HG02571 (cell line): ENCODE data around the gene ANKRD33.

Source experiments
- ATAC-seq: cut with Tn5 transposase; IDR thresholded peaks from one replicate; pipeline ENCODE4 v1.9.1; 2021; ENCODE audit warnings: mild to moderate bottlenecking, moderate library complexity; ENCODE audit not compliant: unreplicated experiment

ANKRD33 gene

DNA sequence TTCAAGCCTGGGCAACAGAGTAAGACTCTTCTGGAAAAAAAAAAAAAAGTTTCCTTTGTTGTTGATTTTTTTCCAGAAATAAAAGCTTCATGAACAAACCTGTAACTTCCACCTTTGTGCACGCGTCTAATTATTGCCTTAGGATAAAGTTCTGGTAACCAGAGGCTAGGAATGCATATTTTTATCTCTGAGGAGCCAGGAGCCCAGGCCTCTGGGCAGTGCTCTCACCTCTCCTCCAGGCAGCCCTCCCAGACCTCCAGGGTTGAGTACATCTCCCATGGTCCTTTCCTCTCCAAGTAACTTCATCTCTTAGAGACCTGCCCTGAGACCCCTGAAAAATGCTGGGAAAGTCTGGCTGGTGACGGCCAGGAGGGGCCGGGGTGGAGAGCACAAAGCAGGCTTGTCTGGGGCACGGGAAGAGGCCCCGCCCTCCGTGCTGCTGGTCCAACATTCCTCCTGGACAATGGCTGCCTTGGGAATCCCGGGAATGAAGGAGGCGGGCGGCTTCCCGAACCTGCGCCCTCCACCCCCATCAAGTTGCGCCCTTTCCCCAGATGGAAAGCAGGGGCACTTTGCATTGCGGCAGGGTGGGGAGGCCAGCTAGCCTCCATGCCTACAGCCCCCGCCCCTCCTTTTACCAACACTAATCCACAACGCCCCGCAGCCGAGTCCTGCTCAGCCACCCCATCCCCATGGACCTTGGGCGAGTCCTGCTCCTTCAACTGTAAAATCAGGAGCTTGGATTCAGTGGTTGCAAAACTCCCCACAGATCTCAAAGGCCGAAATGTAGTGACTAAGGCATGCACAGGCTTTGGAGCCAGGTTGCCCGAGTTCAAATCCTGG, 32.1 kb upstream of the ANKRD33 start:
- ATAC-seq: no peak

DNA sequence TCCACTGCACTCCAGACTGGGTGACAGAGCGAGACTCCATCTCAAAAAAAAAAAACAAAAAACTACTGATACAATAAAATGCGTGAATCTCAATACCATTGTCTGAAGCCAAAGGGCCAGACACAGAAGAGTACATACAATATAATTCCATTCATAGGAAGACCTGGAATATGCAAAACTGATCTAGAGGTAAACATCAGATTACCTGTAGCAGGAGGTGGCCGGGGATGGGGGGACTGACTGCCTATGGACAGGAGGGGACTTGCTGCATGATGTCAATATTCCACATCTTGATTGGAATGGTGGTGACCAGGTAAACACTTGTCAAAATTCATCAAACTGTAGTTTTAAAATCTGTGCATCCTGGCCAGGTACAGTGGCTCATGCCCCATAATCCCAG, 26.9 kb upstream of the ANKRD33 start:
- ATAC-seq: no peak

- ATAC-seq: no peak
These were observed 25.0 kb upstream of the ANKRD33 start for GRCh38 chr12:51862947-51863346.

GRCh38 chr12:51863363-51863932, 24.5 kb upstream of the ANKRD33 start:
- ATAC-seq: no peak

- no peak for ATAC-seq
These were observed 23.7 kb upstream of the ANKRD33 start for GRCh38 chr12:51863933-51864832.

DNA sequence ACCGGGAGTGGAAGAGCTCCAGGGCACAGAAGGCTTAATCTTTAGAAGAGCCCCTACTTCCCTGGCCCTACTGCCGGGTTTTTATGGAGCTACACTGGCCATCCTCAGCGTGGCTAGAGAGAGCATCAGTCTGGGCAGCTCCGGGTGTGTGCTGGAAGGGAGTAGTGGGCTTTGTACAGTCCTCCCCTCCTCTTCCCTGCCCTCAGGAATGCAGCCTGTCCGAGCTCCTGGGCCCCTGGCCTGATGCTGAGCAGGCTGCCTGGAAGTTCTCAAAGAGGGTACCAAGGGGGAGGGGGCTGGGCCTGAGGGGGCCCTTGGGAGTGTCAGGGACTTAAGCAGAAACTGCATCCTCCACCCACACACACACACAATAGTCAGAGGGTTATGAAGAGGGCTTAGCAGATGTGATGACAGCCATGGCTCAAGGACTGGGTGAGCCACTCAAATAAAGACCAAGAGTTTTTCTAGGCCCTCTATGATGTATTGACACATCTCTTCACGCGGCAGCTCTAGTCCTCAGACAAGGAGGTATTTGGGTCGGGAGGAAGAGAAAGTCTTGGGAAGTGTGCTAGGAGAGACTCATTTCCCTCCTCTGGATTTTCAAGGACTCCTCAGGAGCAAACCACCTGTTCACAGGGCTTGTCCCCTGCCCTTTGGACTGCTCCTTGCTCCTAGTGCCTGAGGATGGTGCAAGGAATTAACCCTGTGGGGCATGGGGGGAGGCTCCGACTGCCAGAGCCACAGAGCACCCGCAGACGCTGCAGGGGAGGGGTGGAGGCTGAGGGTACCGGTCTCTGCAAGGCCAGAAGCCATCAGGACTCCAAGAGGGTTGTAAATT, 22.9 kb upstream of the ANKRD33 start:
- no peak for ATAC-seq

DNA sequence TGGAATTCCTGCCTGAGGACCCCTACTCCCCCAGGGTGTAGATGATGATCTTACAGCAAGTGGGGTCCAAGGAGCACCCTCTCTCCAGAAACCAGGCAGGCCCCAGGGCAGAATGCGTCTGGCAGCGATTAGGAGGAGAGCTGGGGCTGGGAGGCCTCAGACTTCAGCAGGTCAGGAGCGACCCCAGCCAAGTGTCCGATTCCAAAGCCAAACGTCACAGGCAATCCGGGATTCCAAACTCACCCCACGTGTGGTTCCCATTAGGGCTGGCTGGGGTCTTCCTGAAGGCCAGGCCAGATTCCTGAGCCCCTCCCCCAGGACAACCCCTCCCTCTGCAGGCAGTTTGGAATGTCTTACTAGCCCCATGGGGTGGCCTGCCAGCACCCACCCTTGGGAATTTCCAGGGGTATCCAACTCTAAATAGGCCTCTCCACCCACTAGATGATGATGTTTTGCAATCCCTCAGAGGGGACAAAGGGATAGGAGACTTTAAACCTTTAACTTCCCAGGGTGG, 22.1 kb upstream of the ANKRD33 start:
- no peak for ATAC-seq

GRCh38 chr12:51866324-51866723, 21.6 kb upstream of the ANKRD33 start:
- ATAC-seq: no peak

- no peak for ATAC-seq
These were observed 21.1 kb upstream of the ANKRD33 start for GRCh38 chr12:51866762-51867161.

DNA sequence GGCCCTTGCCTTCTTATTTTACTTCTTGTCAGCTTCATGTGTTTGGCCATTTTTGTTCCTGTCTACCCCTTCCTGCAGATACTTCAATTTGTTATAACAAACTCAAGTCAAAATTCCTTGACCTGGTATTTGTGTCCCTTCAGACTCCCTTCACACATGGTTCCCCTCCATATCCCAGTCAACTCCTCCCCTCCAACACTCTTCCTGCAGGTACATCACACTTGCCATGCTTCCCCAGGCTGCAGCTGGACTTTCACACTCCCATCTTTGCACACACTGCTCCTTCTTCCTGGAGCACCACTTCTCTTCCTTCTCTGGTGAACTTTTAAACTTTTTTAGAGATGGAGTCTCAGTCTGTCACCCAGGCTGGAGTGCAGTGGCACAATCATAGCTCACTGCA, 20.5 kb upstream of the ANKRD33 start:
- no peak for ATAC-seq

GRCh38 chr12:51867796-51868428, 20.0 kb upstream of the ANKRD33 start:
- no peak for ATAC-seq

DNA sequence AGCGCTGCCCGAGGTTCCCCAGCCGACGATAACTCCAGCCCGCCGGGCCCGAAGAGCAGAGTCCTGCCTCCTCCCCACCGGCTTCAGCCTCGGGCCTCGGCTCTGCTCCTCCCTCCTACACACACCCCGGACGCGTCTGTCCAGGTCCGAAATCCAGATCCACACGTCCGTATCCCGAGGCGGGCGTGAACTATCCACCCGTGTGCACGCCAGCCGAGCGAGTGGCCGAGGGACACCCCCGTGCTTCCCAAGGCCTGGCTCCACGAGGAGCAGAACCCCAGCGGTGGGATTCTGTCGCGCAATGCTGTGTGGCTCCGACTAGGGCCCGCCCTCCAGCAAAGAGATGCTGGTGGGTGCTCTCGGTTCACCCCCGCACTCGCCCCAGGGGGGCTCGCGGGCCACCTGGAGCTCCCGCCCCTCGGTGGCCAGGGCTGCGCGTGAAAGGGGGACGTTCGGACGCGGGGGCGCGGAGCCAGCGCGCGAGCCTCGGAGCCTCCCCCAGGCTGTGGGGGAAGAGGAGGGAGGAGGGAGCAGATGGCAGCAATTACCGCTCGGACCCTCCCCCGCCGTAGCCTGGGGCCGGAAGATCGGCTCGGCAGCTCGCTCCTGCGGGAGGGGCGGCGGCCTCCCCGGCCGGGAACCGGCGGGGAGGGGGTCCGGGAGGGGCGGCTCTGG, 18.9 kb upstream of the ANKRD33 start:
- ATAC-seq: no peak

GRCh38 chr12:51869496-51869865, 18.4 kb upstream of the ANKRD33 start:
- ATAC-seq: no peak

DNA sequence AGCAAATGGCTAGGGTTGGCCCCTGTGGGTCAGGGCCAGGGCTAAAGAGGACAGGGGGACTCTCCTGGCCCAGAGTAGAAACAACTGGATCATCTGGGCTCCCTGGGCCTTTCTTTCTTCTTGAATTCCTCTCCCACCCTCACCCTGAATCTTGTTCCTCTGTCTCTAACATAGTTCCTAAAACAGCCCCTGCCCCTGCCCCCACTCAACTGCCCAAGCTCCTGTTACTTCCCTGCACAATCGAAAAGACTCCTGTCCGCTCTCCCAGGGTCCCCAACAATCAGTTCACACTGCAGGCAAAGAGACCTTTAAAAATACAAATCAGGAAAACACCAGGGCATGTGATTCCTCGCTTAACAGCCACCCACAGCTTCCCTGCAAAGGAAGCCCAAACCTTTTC, 18.0 kb upstream of the ANKRD33 start:
- ATAC-seq: no peak

DNA sequence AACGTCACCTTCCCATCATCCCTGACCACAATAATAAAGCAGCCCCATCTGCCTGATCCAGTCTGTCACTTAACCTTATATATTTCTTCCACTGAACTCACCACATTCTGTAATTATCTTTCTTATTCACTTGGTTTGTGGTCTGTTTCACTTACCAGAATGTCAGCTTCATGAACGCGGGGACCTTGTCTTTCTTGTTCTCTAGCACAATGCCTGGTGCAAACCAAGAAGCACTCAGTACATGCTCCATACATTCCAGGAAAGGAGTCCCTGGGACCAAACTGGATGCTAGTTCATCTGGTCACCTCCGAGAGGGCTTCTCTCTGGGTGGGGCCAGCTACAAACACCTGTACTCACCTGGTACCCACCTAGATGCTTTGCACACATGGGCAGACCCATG, 17.4 kb upstream of the ANKRD33 start:
- ATAC-seq: no peak

DNA sequence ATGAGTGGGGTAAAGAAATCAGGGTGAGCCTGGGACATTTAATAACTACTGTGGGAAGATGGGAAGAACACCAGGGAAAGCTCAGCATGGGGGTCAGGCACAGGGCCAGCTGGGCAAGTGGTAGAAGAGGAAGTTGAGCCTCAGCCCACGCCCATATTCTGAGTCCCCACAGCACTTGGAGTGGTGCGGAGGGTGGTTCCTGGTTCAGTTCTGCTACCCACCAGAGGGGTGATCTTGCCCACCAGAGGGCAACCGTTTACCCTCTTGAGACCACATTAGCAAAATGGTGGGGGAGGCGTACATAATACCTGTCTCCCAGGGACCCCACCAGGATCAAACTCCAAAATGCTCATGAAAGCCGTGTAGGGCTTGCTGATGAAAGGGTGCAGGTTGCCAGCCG, 16.8 kb upstream of the ANKRD33 start:
- no peak for ATAC-seq

DNA sequence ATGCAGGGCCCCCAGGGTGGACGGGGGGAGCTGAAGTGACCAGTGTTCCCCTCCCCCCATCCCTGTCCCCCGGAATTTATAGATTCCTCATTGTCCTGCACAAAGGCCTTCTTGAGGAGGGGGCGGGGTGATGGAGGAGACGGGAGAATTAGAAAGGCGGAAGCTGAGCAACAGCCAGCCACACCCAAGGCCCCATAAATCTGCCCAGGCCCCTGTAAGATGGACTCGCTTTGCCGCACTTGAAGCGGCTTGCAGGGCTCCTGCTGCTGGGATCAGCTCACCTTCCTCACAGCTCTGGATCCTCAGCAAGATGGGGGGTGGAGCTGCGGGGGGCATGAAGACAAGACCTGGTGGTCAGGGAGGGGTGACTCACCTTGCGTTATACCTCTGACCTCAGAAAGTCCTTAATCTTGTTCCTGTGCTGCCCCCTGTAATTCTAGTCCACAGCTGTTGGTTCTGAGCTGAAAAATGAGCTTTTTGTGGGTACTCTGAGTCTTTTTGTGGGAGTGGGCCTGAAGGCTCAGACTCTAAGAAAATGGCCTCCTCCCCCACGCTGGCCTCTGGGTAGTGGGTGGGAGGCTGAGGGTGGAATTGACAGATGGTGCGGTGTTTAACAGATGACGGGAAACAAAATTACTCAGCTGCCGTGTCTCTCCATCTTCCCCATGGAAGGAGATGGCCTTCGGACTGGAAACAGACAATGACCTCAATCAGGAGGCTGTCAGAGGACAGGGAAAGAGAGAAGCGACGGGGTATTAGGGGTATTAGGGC, 15.8 kb upstream of the ANKRD33 start:
- no peak for ATAC-seq

- ATAC-seq: no peak
These were observed 15.3 kb upstream of the ANKRD33 start for GRCh38 chr12:51872689-51872981.
